GM12878 (cell line): Measurements from ENCODE around the gene C22orf42. TPM values are rescaled to one million over a fixed set of nuclear protein-coding genes. Genes with fewer than 3 reads are reported as not detected.

Source experiments
- ATAC-seq: fragments of 200-7000 bp; cut with Tn5 transposase; 3 replicates; pipeline ENCODE4 v1.9.1; 2020; ENCODE audit warnings: mild to moderate bottlenecking, moderate library complexity
- BruUV-seq: library from RNA; stranded (reverse); fragments of 400-500 nt; replicated peaks from 2 replicates; lab custom pipeline; 2021; lab: Mats Ljungman, UMichigan
- CTCF ChIA-PET: fragments of 300-600 bp; sonication (Branson Sonifier 250); formaldehyde crosslinking; extraction: SDS; loops from one replicate; lab custom pipeline; 2021; ENCODE audit warnings: inconsistent platforms; lab: Yijun Ruan, JAX
- POLR2A ChIA-PET: fragments of 350-600 bp; formaldehyde crosslinking; extraction: SDS; loops from one replicate; lab custom pipeline; 2021; ENCODE audit warnings: inconsistent platforms; lab: Charles Lee
- RAD21 ChIA-PET: fragments of 300-600 bp; sonication (Branson Sonifier 250); formaldehyde crosslinking; loops from one replicate; lab custom pipeline; 2023; ENCODE audit warnings: antibody characterized with exemption; ENCODE audit not compliant: unreplicated experiment; lab: Charles Lee
- SMC1A ChIA-PET: fragments of 300-600 bp; sonication (Branson Sonifier 250); formaldehyde crosslinking; loops from one replicate; lab custom pipeline; 2023; ENCODE audit not compliant: unreplicated experiment, uncharacterized antibody; lab: Charles Lee
- DNase-seq: peaks from one replicate; pipeline ENCODE4 v3.0.0-alpha.2; 2011; ENCODE audit warnings: low read depth, low spot score
- FAIRE-seq: peaks from 3 replicates; lab custom pipeline; 2011; peaks lifted over from hg19 to GRCh38; lab: Jason Lieb, UNC
- H2AFZ ChIP-seq: 2 replicates; pipeline ENCODE4 v1.6.0; 2011; ENCODE audit warnings: low read depth, low read length, control low read depth; ENCODE audit not compliant: control insufficient read depth
- H3K27ac ChIP-seq: 2 replicates; pipeline ENCODE4 v1.5.1; 2011; ENCODE audit warnings: control low read depth; ENCODE audit not compliant: control insufficient read depth, insufficient read depth
- H3K27me3 ChIP-seq, 2 experiments: replicated peaks in 1 of 2; 2 replicates each; pipeline versions ENCODE4 v1.6.0 to v1.6.1; 2011; ENCODE audit warnings: low read length in 1 of 2; ENCODE audit not compliant: control insufficient read depth in 2 of 2, insufficient read depth in 2 of 2
- H3K36me3 ChIP-seq, 2 experiments: 2 replicates each; pipeline ENCODE4 v1.5.1; 2011; ENCODE audit warnings: low read length in 1 of 2; ENCODE audit not compliant: control insufficient read depth in 2 of 2, insufficient read depth in 2 of 2
- H3K4me1 ChIP-seq: 2 replicates; pipeline ENCODE4 v1.6.1; 2011; ENCODE audit warnings: mild to moderate bottlenecking, low read length, moderate library complexity, mixed read lengths; ENCODE audit not compliant: control insufficient read depth, insufficient read depth
- H3K4me2 ChIP-seq: 2 replicates; pipeline ENCODE4 v1.6.0; 2011; ENCODE audit warnings: control low read depth; ENCODE audit not compliant: control insufficient read depth, insufficient read depth
- H3K4me3 ChIP-seq: fragments of 200-600 bp; sonication (generic); 2 replicates; pipeline ENCODE4 v1.5.1; 2016
- H3K79me2 ChIP-seq: 2 replicates; pipeline ENCODE4 v1.6.0; 2011; ENCODE audit warnings: low read length; ENCODE audit not compliant: control insufficient read depth, insufficient read depth
- H3K9ac ChIP-seq: 2 replicates; pipeline ENCODE4 v1.8.0; 2011; ENCODE audit warnings: low read length, control low read depth, mixed read lengths; ENCODE audit not compliant: control insufficient read depth, insufficient read depth
- H3K9me3 ChIP-seq: replicated peaks from 3 replicates; pipeline ENCODE4 v1.5.1; 2011; ENCODE audit warnings: mild to moderate bottlenecking, low read length; ENCODE audit not compliant: control insufficient read depth, insufficient read depth
- H4K20me1 ChIP-seq: 2 replicates; pipeline ENCODE4 v1.6.0; 2011; ENCODE audit not compliant: control insufficient read depth, insufficient read depth
- CHD4 ChIP-seq: fragments of 200-600 bp; sonication (generic); IDR thresholded peaks from 2 replicates; pipeline ENCODE4 v1.6.1; 2016; ENCODE audit warnings: mild to moderate bottlenecking
- IKZF2 ChIP-seq, 2 experiments: fragments of 450-650 bp; IDR thresholded peaks; 2 replicates each; pipeline ENCODE4 v1.6.1; 2017; ENCODE audit warnings: mild to moderate bottlenecking in 2 of 2, moderate library complexity in 2 of 2
- NFYB ChIP-seq: IDR thresholded peaks from 2 replicates; pipeline ENCODE4 v1.6.1; 2011; ENCODE audit warnings: low read depth, mild to moderate bottlenecking, low read length, improper control_type of control experiment, moderate library complexity; ENCODE audit not compliant: insufficient read depth
- RAD21 ChIP-seq: IDR thresholded peaks from 2 replicates; pipeline ENCODE4 v1.6.1; 2011; ENCODE audit warnings: mild to moderate bottlenecking, low read depth, low read length, moderate library complexity; ENCODE audit not compliant: insufficient read depth
- RFX5 ChIP-seq: IDR thresholded peaks from 2 replicates; pipeline ENCODE4 v1.6.1; 2011; ENCODE audit warnings: low read depth, low read length, improper control_type of control experiment
- SMC3 ChIP-seq: IDR thresholded peaks from 2 replicates; pipeline ENCODE4 v1.6.1; 2011; ENCODE audit warnings: low read length, improper control_type of control experiment, borderline replicate concordance
- ZNF274 ChIP-seq: IDR thresholded peaks from one replicate; pipeline ENCODE4 v1.8.0; 2011; ENCODE audit not compliant: insufficient read length, insufficient read depth
- WGBS: methylation state at CpG from one replicate; pipeline ENCODE4 v1.1.6; 2016; ENCODE audit warnings: low lambda C conversion rate; ENCODE audit not compliant: insufficient replicate concordance, insufficient coverage; ENCODE audit errors: missing lambda C conversion rate; 5-methylcytosine and 5-hydroxymethylcytosine counted together
- in situ Hi-C: fragments of 300-500 bp; cut with MboI; formaldehyde crosslinking; loops from 9 replicates; pipeline ENCODE4 v1.14.3; 2018; ENCODE audit warnings: mixed read lengths
- intact Hi-C: fragments of 100-400 bp; cut with micrococcal nuclease; formaldehyde crosslinking; loops from one replicate; pipeline ENCODE4 v1.14.2; 2022; ENCODE audit not compliant: unreplicated experiment
- polyA plus RNA-seq, 11 experiments: library from polyadenylated mRNA; depleted of rRNA in 4 of 11; unstranded in 6 of 11; stranded (reverse) in 5 of 11; fragments of >200 nt; fragmentation: Nextera tagmentation in 4 of 11; fragmentation: Illumina TruSeq in 1 of 11; extraction: Ambion mirVana in 4 of 11; extraction: Trizol in 1 of 11; gene quantifications; 1 replicate in 1 of 11; 2 replicates in 10 of 11; pipeline versions ENCODE4 v1.2.1 to v1.2.3, GENCODE V29; 2011 to 2016; ENCODE audit warnings: inconsistent platforms in 2 of 11, missing spikeins in 2 of 11, low read depth in 1 of 11
- total RNA-seq, 4 experiments: library from RNA; depleted of rRNA in 3 of 4; stranded (reverse); fragments of >200 nt in 3 of 4; fragmentation: Illumina TruSeq in 1 of 4; extraction: Trizol in 1 of 4; gene quantifications; 2 replicates each; pipeline versions ENCODE4 v1.2.1 to v1.2.3, GENCODE V29; 2013 to 2021
- TF ChIP-seq, protein P1 (sequence below), 3 experiments: IDR thresholded peaks in 2 of 3; conservative IDR thresholded peaks in 1 of 3; 2 replicates each; pipeline ENCODE4 v1.5.1; 2011; ENCODE audit warnings: low read depth in 3 of 3, low read length in 3 of 3, mild to moderate bottlenecking in 3 of 3, control low read depth in 2 of 3, moderate library complexity in 2 of 3, inconsistent platforms in 1 of 3, mixed read lengths in 1 of 3; ENCODE audit not compliant: control insufficient read depth in 2 of 3, insufficient read depth in 1 of 3; ENCODE audit errors: extremely low read depth in 1 of 3
- TF ChIP-seq, protein P2 (sequence below): IDR thresholded peaks from 2 replicates; pipeline ENCODE4 v1.6.1; 2012; ENCODE audit warnings: improper control_type of control experiment, low read depth, low read length; ENCODE audit not compliant: insufficient replicate concordance
- TF ChIP-seq, protein P3 (sequence below): IDR thresholded peaks from 2 replicates; pipeline ENCODE4 v1.6.1; 2012; ENCODE audit warnings: mild to moderate bottlenecking, low read depth, low read length

C22orf42 gene
- total and polyA plus RNA-seq, 10 of the 15 experiments (the other 5 are each of a cell fraction or from before 2014, with no cell fraction given), result not detected

DNA sequence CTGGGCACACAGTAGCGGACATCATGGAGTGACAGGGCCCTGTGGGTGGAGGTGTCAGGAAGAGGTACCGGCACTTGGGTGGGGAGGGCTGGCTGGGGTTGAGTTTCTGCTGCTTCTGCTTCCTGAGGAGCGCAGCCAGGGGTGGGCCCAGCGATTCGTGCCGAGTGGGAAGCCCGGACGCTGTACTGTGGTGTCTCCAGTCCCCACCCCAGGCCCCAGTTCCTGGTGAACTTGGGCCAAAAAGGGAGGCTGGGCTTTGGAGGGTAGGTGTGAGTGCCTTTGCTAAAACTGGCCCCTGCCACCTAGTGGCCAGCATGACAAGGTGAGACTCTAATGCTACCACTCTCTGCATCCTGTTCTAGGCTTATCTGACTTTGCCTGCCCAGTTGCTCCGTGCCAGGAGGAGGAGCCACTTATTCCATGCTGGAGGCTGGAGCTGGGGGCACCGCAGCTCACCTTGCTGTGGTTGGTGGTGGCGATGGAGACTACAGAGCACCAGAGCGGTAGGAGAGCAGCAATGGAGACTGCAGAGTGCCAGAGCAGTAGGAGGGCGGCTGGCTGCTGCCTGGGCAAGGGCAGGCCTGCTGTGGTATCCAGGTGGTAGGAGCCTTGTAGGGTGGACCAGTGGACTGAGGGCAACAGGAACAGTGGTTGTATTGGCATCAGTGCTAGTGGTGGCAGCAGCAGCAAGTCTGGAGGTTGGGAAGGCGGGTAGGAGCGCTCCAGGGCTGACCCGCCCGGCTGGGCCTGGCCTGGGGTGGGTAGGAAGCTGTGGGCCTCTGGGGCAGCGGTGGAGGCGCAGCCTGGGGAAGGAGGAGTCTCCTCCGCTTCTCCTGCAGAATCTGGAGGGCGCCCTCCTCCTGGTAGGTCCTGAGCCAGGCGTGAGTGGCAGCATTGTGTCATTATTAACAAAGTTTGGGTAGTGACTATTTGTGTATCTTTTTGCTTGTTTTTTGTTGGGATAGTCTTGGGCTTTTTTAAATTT, 48.0 kb upstream of the C22orf42 start:
- Histone ChIP-seq H4K20me1 (no peaks in the 10 kb centered on the region), H3K27ac (no peak overlapping the region), H3K79me2 (no peaks in the 10 kb centered on the region), H3K4me2 (no peak overlapping the region), H3K27me3 (peaks cover 0 to 4% of the 10 kb centered on the region in 2 experiments; a peak in 2 of 4 replicates), H2AFZ (no peak overlapping the region), H3K4me3 (no peak overlapping the region), H3K4me1 (no peaks in the 10 kb centered on the region), H3K9ac (no peak overlapping the region), H3K9me3 (no peaks in the 10 kb centered on the region), H3K36me3 (no peaks in the 10 kb centered on the region)
- WGBS, result 35% methylated on average over 22 of the region's 22 CpGs
- TF ChIP-seq, protein P1, sequence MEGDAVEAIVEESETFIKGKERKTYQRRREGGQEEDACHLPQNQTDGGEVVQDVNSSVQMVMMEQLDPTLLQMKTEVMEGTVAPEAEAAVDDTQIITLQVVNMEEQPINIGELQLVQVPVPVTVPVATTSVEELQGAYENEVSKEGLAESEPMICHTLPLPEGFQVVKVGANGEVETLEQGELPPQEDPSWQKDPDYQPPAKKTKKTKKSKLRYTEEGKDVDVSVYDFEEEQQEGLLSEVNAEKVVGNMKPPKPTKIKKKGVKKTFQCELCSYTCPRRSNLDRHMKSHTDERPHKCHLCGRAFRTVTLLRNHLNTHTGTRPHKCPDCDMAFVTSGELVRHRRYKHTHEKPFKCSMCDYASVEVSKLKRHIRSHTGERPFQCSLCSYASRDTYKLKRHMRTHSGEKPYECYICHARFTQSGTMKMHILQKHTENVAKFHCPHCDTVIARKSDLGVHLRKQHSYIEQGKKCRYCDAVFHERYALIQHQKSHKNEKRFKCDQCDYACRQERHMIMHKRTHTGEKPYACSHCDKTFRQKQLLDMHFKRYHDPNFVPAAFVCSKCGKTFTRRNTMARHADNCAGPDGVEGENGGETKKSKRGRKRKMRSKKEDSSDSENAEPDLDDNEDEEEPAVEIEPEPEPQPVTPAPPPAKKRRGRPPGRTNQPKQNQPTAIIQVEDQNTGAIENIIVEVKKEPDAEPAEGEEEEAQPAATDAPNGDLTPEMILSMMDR (IDR thresholded peaks at IDR 0.05 in 2 of 3, conservative IDR thresholded peaks at IDR 0.05 in 1 of 3; ENCODE audit: control insufficient read depth in 2 of 3, extremely low read depth in 1 of 3, insufficient read depth in 1 of 3, low read depth in 3 of 3, low read length in 3 of 3), result peak; percentile 59 to 78 (median 68)
- no peak for TF ChIP-seq ZNF274
- TF ChIP-seq, protein P2, sequence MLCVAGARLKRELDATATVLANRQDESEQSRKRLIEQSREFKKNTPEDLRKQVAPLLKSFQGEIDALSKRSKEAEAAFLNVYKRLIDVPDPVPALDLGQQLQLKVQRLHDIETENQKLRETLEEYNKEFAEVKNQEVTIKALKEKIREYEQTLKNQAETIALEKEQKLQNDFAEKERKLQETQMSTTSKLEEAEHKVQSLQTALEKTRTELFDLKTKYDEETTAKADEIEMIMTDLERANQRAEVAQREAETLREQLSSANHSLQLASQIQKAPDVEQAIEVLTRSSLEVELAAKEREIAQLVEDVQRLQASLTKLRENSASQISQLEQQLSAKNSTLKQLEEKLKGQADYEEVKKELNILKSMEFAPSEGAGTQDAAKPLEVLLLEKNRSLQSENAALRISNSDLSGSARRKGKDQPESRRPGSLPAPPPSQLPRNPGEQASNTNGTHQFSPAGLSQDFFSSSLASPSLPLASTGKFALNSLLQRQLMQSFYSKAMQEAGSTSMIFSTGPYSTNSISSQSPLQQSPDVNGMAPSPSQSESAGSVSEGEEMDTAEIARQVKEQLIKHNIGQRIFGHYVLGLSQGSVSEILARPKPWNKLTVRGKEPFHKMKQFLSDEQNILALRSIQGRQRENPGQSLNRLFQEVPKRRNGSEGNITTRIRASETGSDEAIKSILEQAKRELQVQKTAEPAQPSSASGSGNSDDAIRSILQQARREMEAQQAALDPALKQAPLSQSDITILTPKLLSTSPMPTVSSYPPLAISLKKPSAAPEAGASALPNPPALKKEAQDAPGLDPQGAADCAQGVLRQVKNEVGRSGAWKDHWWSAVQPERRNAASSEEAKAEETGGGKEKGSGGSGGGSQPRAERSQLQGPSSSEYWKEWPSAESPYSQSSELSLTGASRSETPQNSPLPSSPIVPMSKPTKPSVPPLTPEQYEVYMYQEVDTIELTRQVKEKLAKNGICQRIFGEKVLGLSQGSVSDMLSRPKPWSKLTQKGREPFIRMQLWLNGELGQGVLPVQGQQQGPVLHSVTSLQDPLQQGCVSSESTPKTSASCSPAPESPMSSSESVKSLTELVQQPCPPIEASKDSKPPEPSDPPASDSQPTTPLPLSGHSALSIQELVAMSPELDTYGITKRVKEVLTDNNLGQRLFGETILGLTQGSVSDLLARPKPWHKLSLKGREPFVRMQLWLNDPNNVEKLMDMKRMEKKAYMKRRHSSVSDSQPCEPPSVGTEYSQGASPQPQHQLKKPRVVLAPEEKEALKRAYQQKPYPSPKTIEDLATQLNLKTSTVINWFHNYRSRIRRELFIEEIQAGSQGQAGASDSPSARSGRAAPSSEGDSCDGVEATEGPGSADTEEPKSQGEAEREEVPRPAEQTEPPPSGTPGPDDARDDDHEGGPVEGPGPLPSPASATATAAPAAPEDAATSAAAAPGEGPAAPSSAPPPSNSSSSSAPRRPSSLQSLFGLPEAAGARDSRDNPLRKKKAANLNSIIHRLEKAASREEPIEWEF, result no peak
- TF ChIP-seq NFYB, result no peak
- TF ChIP-seq, protein P3, sequence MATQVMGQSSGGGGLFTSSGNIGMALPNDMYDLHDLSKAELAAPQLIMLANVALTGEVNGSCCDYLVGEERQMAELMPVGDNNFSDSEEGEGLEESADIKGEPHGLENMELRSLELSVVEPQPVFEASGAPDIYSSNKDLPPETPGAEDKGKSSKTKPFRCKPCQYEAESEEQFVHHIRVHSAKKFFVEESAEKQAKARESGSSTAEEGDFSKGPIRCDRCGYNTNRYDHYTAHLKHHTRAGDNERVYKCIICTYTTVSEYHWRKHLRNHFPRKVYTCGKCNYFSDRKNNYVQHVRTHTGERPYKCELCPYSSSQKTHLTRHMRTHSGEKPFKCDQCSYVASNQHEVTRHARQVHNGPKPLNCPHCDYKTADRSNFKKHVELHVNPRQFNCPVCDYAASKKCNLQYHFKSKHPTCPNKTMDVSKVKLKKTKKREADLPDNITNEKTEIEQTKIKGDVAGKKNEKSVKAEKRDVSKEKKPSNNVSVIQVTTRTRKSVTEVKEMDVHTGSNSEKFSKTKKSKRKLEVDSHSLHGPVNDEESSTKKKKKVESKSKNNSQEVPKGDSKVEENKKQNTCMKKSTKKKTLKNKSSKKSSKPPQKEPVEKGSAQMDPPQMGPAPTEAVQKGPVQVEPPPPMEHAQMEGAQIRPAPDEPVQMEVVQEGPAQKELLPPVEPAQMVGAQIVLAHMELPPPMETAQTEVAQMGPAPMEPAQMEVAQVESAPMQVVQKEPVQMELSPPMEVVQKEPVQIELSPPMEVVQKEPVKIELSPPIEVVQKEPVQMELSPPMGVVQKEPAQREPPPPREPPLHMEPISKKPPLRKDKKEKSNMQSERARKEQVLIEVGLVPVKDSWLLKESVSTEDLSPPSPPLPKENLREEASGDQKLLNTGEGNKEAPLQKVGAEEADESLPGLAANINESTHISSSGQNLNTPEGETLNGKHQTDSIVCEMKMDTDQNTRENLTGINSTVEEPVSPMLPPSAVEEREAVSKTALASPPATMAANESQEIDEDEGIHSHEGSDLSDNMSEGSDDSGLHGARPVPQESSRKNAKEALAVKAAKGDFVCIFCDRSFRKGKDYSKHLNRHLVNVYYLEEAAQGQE, result no peak
- no peak for TF ChIP-seq RFX5
- peak; percentile 50 for TF ChIP-seq SMC3
- TF ChIP-seq CHD4, result no peak
- TF ChIP-seq RAD21, result peak; percentile 37
- no peak for TF ChIP-seq IKZF2 (IDR thresholded peaks at IDR 0.05)
- in situ Hi-C loops (no loop called here), intact Hi-C loops (loop anchor here (5.0 to 10.0 kb wide), 2 partner anchors 102 to 230 kb away; no protein-coding TSS in a partner anchor)
- no TSS peak for BruUV-seq
- ChIA-PET CTCF (no interaction called here), SMC1A (no interaction called here), RAD21 (no interaction called here), POLR2A (no interaction called here)
- FAIRE-seq (peak; percentile 88), ATAC-seq (peak; percentile 81), DNase-seq (no peak)
